Mesothelial cell of epicardium (in vitro differentiated cells): ENCODE measurements around the gene FHL2. TPM values are rescaled to one million over a fixed set of nuclear protein-coding genes. Genes with fewer than 3 reads are reported as not detected.
A peak's percentile ranks its signal among the peaks of the same experiment; 100 is the strongest.

ENCODE experiments used
- DNase-seq, 2 experiments: peaks; one replicate each; pipeline ENCODE4 v3.0.0; 2021; ENCODE audit warnings: low spot score in 2 of 2; ENCODE audit not compliant: unreplicated experiment in 2 of 2
- H3K27ac Mint-ChIP-seq: 2 replicates; pipeline ENCODE4 v1.8.0; 2021; ENCODE audit warnings: mixed read lengths
- H3K27me3 Mint-ChIP-seq: 2 replicates; pipeline ENCODE4 v1.8.0; 2021; ENCODE audit warnings: low read depth, mixed read lengths
- H3K36me3 Mint-ChIP-seq: 2 replicates; pipeline ENCODE4 v1.8.0; 2021; ENCODE audit warnings: mixed read lengths
- H3K4me1 Mint-ChIP-seq: 2 replicates; pipeline ENCODE4 v1.8.0; 2021; ENCODE audit warnings: mixed read lengths
- H3K4me3 Mint-ChIP-seq: 2 replicates; pipeline ENCODE4 v1.8.0; 2021; ENCODE audit warnings: mild to moderate bottlenecking, moderate library complexity, mixed read lengths
- H3K9me3 Mint-ChIP-seq: 2 replicates; pipeline ENCODE4 v1.8.0; 2021; ENCODE audit warnings: mixed read lengths
- total RNA-seq: library from RNA; stranded (reverse); gene quantifications from 3 replicates; pipeline ENCODE4 v1.2.1, GENCODE V29; 2021
- TF ChIP-seq, protein P1 (sequence below): fragments of 200-600 bp; sonication (generic); IDR thresholded peaks from one replicate; pipeline ENCODE4 v1.5.0; 2021; ENCODE audit warnings: antibody characterized with exemption; ENCODE audit not compliant: unreplicated experiment

Gene FHL2
- total RNA-seq, 1 donor from 2014 or later, result 37.9 TPM

DNA sequence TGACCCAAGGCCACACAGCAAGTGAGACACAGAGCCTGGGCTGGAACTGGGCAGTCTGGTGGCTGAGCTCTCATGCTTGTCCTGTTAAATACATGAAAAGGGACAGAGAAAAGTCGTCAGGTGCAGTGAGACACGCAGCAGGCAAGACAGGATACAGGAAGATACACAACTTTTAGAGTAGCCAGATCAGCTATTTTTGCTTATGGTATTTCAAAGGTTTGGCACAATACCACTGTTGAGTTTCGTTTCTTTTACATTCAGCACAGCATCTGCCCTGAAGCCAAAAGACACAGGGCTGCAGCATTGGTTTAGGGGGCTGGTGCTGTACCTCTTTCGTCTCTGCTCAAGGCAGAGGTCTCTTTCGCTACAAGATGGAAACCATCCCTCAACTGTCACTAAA, 14.0 kb downstream of the FHL2 start:
- peaks cover 30% of the 10 kb centered on the region for H3K36me3 Mint-ChIP-seq
- H3K4me3 Mint-ChIP-seq, result no peak overlapping the region
- H3K27me3 Mint-ChIP-seq, result no peaks in the 10 kb centered on the region
- no peaks in the 10 kb centered on the region for H3K9me3 Mint-ChIP-seq
- DNase-seq, result no peak
- H3K27ac Mint-ChIP-seq, result no peak overlapping the region
- TF ChIP-seq, protein P1, sequence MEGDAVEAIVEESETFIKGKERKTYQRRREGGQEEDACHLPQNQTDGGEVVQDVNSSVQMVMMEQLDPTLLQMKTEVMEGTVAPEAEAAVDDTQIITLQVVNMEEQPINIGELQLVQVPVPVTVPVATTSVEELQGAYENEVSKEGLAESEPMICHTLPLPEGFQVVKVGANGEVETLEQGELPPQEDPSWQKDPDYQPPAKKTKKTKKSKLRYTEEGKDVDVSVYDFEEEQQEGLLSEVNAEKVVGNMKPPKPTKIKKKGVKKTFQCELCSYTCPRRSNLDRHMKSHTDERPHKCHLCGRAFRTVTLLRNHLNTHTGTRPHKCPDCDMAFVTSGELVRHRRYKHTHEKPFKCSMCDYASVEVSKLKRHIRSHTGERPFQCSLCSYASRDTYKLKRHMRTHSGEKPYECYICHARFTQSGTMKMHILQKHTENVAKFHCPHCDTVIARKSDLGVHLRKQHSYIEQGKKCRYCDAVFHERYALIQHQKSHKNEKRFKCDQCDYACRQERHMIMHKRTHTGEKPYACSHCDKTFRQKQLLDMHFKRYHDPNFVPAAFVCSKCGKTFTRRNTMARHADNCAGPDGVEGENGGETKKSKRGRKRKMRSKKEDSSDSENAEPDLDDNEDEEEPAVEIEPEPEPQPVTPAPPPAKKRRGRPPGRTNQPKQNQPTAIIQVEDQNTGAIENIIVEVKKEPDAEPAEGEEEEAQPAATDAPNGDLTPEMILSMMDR, result no peak
- H3K4me1 Mint-ChIP-seq, result peaks cover 42% of the 10 kb centered on the region

DNA sequence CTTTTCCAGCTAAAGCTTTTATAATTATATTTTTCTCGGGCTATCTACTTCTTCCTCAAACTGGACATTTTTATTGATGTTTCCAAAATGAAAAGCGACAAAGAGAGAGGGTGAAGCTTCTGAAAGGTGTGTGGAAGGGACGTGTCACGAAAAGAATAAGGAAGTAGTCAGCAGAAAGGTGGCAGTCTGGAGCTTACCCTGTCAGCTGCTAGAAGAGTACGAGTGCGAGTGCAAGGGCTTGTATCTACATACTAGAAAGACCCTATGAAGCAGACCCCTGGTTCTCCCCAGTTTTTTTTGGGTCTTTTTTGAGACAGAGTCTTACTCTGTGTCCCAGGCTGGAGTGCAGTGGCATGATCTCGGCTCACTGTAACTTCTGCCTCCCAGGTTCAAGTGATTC, 14.6 kb downstream of the FHL2 start:
- Mint-ChIP-seq H3K4me3 (no peak overlapping the region), H3K4me1 (peaks cover 40% of the 10 kb centered on the region), H3K9me3 (no peaks in the 10 kb centered on the region), H3K27me3 (no peaks in the 10 kb centered on the region), H3K27ac (peak overlapping the region; percentile 45), H3K36me3 (peaks cover 29% of the 10 kb centered on the region)
- TF ChIP-seq, protein P1, result no peak
- no peak for DNase-seq

DNA sequence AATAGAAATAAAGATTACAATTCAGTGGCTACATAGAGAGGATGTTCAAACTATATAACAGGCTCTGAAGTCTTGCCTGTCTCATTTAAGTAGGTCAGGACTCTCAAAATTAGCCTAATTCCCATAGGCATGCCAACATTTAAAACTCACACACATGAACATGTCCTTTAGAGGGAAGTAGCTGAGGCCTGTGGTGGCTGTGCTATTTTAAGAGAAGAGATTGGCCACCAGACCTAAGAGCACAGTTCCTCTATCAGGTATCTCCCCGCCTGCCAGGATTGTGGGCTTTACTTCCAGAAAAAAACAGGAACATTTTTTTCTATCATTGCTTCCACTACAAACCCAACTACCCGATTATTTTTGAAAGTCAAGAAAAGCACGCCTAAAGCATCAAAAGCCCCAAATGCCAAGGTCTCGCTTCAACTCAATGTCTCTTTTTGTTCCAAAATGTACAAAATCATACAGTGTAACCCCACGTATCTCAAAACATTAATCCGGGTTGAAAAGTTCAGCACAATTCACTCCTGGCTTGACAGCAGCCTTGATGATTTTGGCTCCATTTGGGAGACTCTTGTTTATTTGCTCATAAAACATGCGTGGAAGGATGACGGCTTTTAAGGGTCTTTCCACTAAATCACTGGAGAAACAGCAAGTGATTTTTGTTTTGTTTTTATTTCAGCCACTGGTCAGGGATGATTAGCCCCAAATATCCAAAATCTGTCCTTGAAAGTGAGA, 15.3 kb downstream of the FHL2 start:
- TF ChIP-seq, protein P1, result no peak
- H3K36me3 Mint-ChIP-seq, result peaks cover 29% of the 10 kb centered on the region

DNA sequence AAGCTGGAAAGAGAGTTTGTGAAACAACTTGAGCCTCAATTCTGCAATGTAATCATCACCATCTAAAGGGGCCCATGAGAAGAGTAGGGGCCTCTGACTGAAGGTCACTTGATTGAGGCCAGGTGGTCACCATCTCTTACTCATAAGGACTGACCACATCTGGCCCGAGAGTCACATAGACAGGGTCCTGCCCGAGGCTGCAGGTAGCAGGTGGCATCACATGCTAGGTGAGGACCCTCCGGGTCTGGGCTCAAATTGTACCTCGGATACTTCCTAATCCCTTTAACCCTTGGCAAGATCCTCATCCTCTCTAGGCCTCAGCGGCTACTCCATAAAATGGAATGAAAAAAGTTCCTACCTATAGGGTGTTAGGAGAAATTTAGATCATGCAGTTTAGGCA, 16.7 kb downstream of the FHL2 start:
- TF ChIP-seq, protein P1, result no peak
- no peak overlapping the region for H3K27ac Mint-ChIP-seq
- H3K27me3 Mint-ChIP-seq, result no peaks in the 10 kb centered on the region
- H3K4me3 Mint-ChIP-seq, result no peak overlapping the region
- peaks cover 27% of the 10 kb centered on the region for H3K36me3 Mint-ChIP-seq
- peaks cover 43% of the 10 kb centered on the region for H3K4me1 Mint-ChIP-seq
- no peak for DNase-seq
- H3K9me3 Mint-ChIP-seq, result no peaks in the 10 kb centered on the region

More for the DNA sequence above, 15.3 kb downstream of the FHL2 start:
- Mint-ChIP-seq H3K27ac (peak overlapping the region; percentile 60), H3K4me1 (peaks cover 36% of the 10 kb centered on the region), H3K9me3 (no peaks in the 10 kb centered on the region), H3K4me3 (no peak overlapping the region), H3K27me3 (no peaks in the 10 kb centered on the region)
- DNase-seq, result no peak

DNA sequence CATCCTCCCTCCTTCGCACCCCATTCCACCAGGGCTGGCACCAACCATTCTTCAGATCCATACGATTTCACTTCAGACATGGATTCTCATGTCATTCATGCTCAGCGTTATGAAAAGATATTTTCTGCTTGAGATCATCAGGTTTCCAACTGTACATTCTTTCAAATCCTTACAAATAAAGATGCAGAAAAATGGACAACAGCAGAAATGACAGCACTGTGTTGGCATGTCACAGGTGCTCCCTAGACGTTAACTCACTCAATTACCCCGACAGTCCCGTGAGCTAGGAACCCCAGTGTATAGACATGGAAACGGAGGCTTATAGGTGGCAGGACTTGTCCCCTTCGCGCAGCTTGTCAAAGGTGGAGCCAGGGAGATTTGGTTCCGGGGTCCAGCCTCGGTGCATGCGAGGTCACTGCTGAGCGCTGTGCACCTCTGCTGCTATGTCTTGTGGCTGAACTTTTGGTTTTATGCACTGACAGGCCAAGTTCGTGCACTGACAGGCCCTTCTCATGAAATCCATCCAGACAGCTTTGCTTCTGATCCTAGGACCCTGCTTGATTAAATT, 17.7 kb downstream of the FHL2 start:
- Mint-ChIP-seq H3K27me3 (no peaks in the 10 kb centered on the region), H3K27ac (peak overlapping the region; percentile 89), H3K4me1 (peaks cover 52% of the 10 kb centered on the region), H3K4me3 (no peak overlapping the region), H3K36me3 (peaks cover 25% of the 10 kb centered on the region), H3K9me3 (no peaks in the 10 kb centered on the region)
- TF ChIP-seq, protein P1, result no peak
- no peak for DNase-seq
